NCI-H1092 treated with DMSO at 0.1 percent for 48 hours (cell line): ENCODE data around the gene CD74.
"Not testable (repeated sequence)": the region's sequence is repeated elsewhere in the genome, so short reads cannot be mapped to it uniquely, and the experiment has no call there.

Experiments used
- DNase-seq: peaks from one replicate; lab custom pipeline; 2025; lab: John Stamatoyannopoulos, UW

CD74 gene

GRCh38 chr5:150441813-150442698 lies 29.3 kb upstream of the CD74 start:
- no peak for DNase-seq

GRCh38 chr5:150440948-150441812 lies 28.5 kb upstream of the CD74 start:
- no peak for DNase-seq

DNA sequence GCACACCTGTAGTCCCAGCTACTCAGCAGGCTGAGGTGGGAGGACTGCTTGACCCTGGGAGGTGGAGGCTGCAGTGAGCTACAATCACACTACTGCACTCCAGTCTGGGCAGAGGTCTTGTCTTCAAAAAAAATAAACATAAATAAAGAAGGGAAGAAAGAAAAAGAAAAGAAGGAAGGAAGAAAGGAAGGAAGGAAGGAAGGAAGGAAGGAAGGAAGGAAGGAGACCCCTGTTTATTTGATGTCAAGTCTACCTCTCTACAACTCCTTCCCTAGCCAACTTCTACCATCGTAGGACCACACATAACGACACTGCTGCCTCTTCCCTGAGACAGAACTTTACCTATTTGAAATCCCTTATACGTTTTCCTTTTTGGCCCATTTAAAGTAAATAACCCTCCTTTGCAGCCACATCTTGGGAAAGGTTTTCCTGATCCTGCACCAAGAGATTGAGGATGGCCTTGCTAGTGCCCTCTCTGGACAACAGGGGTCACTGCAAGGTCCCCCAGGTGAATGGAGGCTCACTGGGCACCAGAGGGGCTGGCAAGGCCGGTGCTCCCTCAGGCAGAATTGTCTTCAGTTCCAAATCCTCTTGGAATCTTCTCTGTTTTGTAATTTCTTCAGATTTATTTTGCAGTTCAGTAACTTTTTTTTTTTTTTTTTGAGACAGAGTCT lies 26.3 kb upstream of the CD74 start:
- DNase-seq = no peak

DNA sequence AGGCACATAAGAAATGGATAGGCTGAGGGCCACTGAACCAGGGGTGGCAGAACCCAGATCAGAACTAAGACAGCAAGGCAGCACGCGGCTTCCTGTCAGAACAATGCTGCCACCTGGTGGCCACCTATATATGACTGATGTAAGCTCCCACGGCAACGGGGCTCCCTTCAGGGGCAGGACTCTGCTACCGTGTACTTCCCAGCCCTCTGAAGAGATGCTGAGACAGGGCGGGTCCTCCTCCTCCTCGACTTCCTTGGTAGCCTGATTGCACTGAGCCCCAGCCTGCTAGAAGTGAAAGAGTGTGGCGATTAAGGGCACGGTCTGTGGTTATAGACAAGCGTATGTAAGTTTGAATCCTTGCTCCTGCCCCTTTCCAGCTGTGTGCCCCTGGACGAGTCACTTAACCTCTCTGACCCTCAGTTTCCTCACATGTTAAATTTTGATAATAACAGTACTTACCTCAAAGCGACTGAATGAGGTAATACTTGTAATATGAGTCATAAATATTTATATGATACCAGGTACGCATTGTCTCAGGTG lies 23.5 kb upstream of the CD74 start:
- DNase-seq = peak; percentile 79

GRCh38 chr5:150434464-150434863 lies 21.8 kb upstream of the CD74 start:
- DNase-seq = no peak

GRCh38 chr5:150431574-150431973 lies 18.9 kb upstream of the CD74 start:
- no peak for DNase-seq

GRCh38 chr5:150431048-150431447 lies 18.3 kb upstream of the CD74 start:
- DNase-seq = no peak

- DNase-seq = no peak
Observed at GRCh38 chr5:150429410-150429873, 16.7 kb upstream of the CD74 start.

DNA sequence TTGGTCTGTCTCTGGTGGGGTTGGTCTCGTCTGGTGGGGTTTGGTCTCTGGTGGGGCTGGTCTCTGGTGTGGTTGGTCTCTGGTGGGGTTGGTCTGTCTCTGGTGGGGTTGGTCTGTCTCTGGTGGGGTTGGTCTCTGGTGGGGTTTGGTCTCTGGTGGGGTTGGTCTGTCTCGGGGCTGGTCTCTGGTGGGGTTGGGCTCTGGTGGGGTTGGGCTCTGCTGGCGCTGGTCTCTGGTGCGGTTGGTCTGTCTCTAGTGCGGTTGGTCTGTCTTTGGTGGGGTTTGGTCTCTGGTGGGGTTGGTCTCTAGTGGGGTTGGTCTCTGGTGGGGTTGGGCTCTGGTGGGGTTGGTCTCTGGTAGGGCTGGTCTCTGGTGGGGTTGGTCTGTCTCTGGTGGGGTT lies 16.3 kb upstream of the CD74 start:
- no peak for DNase-seq

DNA sequence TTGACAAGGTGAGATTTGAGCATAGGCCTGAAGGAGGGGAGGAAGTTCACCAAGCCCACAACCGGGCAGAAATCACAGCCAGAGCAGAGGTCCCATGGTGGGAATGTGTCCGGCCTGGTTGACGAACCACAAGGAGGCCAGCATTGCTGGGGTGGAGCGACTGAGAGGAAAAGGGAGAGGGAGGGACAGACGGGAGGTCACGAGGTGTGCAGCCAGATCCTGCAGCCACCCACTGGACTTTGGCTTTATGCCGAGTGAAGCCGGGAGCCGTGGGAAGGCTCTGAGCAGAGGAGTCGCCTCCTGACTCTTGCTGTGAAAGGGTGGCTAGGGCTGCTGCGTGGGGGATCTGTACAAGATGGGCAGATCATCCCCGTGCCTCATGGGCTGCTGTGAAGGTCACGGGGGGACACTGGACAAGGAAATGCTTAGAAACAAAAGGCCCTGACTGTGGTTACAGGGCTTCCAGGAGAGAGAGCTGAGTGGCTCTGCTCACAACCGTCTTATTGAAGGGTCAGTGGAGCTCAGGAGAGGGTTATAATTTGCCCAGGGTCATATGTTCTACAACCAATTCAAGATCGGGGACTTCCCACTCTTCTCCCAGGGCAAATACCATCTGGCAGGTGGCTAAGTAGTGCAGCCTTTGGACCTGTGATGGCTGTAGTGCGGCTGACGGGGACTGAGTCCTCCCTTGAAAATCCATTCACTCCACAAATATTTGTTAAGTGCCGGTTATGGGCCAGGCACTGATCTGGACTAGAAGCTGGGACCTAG lies 15.6 kb upstream of the CD74 start:
- no peak for DNase-seq

GRCh38 chr5:150426165-150426564 lies 13.5 kb upstream of the CD74 start:
- DNase-seq = not testable (repeated sequence)

DNA sequence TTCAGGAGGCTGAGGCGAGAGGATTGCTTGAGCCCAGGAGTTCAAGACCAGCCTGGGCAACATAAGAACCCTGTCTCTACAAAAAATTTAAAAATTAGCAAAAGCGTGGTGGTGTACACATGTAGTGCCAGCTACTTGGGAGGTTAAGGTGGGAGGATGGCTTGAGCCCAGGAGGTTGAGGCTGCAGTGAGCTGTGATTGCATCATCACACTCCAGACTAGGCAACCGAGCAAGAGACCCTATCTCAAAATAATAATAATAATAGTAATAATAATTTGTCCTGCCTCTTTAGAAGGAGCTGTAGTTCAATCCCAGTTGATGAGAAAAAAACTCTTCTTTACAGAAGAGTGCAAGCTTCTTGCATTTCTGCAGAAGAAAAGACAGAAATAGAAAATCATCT lies 10.0 kb upstream of the CD74 start:
- DNase-seq = no peak

- DNase-seq = no peak
Observed at GRCh38 chr5:150422075-150422474, 9.4 kb upstream of the CD74 start.

DNA sequence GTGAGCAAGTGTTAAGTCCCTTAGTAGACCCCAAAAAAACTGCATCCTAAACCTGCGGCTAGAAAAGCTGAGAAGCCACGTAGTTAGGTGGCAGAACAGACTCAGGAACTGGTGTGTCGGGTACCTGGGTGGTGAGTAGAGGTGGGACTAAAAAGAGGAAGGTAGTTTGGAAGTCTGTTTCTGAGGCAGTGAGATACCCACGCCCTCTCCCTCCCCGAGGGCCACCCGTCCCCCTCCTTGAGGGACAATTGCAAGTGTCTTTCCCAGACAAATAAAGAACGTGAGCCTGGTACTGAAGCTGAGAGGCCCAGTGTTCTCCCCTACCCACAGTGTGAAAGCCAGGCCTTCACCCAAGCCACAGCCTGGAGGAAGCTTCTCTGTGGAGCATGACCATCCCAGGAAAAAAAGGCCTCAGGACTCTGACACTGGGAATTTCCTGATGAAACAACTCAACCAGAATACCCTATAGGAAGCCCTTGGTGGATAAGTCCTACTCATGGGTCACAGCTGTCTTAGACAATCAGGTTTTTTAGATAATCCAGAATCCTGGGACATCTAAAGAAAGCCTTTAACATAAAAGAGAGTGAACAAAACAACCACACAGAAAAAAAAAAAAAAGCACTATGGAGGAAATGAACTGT lies 7.0 kb upstream of the CD74 start:
- DNase-seq = no peak

DNA sequence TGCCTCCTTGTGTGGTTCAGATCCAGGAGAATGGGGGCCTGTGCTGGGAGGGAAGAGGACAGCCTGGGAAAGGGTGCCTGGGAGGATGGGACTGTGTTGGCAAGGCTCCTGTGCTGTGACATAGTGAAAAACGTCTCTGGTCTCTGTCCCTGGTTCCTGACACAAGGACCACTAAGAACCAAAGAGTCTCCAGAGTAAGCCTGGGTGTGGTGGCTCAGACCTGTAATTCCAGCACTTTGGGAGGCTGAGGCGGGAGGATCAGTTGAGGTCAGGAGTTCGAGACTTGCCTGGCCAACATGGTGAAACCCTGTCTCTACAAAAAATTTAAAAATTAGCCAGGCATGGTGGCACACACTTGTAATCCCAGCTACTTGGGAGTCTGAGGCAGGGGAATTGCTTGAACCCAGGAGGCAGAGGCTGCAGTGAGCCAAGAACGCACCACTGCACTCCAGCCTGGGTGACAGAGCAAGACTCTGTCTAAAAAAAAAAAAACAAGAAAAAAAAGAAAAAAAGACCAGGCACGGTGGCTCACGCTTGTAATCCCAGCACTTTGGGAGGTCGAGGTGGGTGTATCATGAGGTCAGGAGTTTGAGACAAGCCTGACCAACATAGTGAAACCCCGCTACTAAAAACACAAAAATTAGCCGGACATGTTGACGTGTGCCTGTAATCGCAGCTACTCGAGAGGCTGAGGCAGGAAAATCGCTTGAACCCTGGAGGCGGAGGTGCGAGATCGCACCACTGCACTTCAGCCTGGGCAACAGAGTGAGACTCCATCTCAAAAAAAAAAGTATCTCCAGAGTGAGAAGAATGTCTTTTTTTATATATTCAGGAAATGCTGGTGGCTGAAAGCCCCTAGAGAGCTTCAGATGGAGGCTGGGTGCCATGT lies 1.4 kb upstream of the CD74 start:
- DNase-seq = not testable (repeated sequence)

DNA sequence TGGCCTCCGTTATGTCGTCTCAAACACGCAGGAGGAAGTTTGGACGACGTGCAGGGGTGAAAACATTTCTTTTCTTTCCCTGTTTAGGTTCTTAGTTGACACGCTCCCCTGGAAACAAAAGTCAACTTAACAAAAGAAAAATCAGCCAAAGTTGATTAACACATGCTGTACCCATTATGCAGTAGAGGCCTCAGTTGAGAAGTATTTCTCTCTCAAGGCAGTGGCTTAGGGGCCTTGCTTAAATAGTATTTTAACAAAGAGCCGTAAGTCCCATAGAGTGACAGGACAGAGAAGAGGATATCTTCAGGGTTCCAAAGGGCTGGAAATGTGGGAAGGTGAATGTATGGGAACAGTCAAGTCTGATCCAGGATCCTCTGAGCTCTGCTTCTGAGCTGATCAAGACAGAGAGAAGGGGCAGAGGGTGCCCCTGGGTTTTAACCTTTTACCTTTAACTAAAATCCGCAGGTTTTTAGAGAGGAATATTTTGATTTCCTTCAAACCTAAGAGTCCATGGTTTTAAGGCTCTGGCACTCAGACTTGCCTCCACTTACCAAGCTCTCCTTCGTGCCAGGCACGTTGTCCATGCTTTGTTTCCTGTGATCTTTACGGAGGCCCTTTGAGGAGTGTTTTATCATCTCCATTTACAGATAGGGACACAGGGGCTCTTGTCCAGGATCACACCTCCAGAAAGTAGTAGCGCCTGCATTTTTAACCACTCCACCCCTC lies 629 bp upstream of the CD74 start:
- no peak for DNase-seq

GRCh38 chr5:150411245-150411979 lies 1.3 kb downstream of the CD74 start:
- DNase-seq = no peak

DNA sequence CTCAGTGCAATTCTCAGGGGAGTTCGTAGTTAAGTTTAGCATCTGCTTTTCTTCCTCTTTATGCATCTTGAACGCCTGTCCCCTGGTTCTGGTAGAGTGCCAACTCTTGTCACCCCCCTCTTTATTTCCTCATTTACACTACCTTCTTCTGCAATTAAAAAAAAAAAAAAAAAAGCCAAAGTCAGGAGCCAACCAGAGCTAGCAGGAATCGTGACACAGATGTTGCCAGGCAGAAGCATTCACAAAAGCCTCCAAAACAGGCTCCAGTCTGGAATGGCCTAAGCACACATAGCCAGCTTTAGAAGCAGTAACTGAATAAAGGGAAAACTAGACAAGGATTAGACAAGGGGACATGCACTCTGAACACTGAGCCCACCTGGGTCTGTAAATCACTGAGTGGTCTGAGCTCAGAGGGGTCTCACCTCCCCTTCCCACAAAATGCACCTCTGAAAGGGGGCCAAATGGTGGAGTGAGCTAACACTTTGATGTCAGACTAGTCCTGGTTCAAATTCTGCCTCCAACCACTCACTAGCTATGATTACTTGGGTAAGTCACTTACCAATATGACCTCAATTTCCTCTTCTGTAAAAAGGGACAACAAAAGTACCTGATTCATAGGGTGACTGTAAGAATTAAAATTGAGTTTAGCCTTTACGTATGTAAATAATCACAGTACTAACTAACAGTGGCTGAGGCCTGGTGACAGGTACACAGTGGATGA lies 2.0 kb downstream of the CD74 start:
- DNase-seq = peak; percentile 12
